Body of pancreas (tissue), 4 donors: ENCODE results near the gene FADS3. TPM values are rescaled to one million over a fixed set of nuclear protein-coding genes. Genes with fewer than 3 reads are reported as not detected.
A peak's percentile ranks its signal among the peaks of the same experiment; 100 is the strongest.

Experiments
- ATAC-seq: fragments of 150-250 bp; one replicate; pipeline ENCODE4 v1.9.1; 2016
- DNase-seq, 4 donors: peaks; one replicate each; pipeline ENCODE4 v3.0.0-alpha.2; 2019
- H3K27ac ChIP-seq, 4 donors: fragments of 200-600 bp; sonication (generic); 1 replicate in 3 of 4; 2 replicates in 1 of 4; pipeline versions ENCODE4 v1.5.1 to v1.6.1; 2016 to 2019; ENCODE audit warnings: mild to moderate bottlenecking in 1 of 4, mixed read lengths in 1 of 4, moderate library complexity in 1 of 4
- H3K27me3 ChIP-seq, 2 donors: fragments of 200-600 bp; sonication (generic); one replicate each; pipeline ENCODE4 v1.6.0; 2016; ENCODE audit warnings: mild to moderate bottlenecking in 1 of 2
- H3K36me3 ChIP-seq, 2 donors: fragments of 200-600 bp; sonication (generic); replicated peaks in 1 of 2; 2 replicates each; pipeline ENCODE4 v1.5.1; 2016; ENCODE audit warnings: low read depth in 2 of 2; ENCODE audit not compliant: insufficient read depth in 1 of 2
- H3K4me1 ChIP-seq: fragments of 200-600 bp; sonication (generic); one replicate; pipeline ENCODE4 v1.6.0; 2016
- H3K4me3 ChIP-seq, 2 donors: fragments of 200-600 bp; sonication (generic); 1 replicate in 1 of 2; 2 replicates in 1 of 2; pipeline ENCODE4 v1.5.1; 2016 to 2019
- H3K9me3 ChIP-seq, 3 donors: fragments of 200-600 bp; sonication (generic); 1 replicate in 2 of 3; 2 replicates in 1 of 3; pipeline ENCODE4 v1.5.1; 2016
- POLR2A ChIP-seq, 3 donors: fragments of 450-650 bp; IDR thresholded peaks; one replicate each; pipeline ENCODE4 v1.6.1; 2016; ENCODE audit warnings: antibody characterized with exemption in 3 of 3, mild to moderate bottlenecking in 2 of 3
- WGBS, 2 donors: methylation state at CpG; one replicate each; pipeline ENCODE4 v1.1.5; 2017; 5-methylcytosine and 5-hydroxymethylcytosine counted together
- intact Hi-C: fragments of 100-400 bp; cut with DNase I; formaldehyde crosslinking; loops from one replicate; pipeline ENCODE4 v1.15.1; 2023
- total RNA-seq, 2 donors: library from RNA; depleted of rRNA; stranded (reverse); fragments of >200 nt; gene quantifications; one replicate each; pipeline ENCODE4 v1.1.0, GENCODE V29; 2016
- TF ChIP-seq, protein P1 (sequence below), 7 experiments: fragments of 450-650 bp in 4 of 7; fragments of 200-600 bp in 3 of 7; sonication (generic) in 3 of 7; IDR thresholded peaks; one replicate each; pipeline ENCODE4 v1.5.1; 2016 to 2019; ENCODE audit warnings: antibody characterized with exemption in 7 of 7

Gene FADS3
- total RNA-seq, 2 donors from 2014 or later = 30.9 to 33.0 TPM

DNA sequence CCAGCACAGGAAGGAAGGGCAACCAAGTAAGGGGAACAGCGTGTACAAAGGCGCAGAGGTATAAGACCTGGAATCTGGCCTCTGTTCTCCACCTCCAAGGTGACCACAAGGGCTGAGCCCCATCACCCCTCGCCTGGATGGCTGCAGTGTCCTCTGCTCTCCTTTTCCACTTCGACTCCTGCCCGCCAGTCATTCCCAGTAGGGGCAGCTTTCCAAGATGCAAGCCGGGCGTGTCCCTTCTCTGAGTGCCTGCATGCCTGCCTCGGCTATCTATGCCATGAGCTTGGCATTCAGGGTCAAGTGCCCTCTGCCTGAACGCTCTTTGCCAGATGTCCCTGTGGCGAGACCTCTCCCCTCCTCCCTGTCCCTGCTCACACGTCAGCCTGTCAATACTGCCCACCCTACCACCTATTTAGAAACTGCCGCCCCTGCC, 17.0 kb downstream of the FADS3 start:
- Histone ChIP-seq H3K36me3 (no peaks in the 10 kb centered on the region), H3K27ac (no peak overlapping the region), H3K4me1 (no peaks in the 10 kb centered on the region), H3K4me3 (no peak overlapping the region), H3K9me3 (no peaks in the 10 kb centered on the region), H3K27me3 (no peaks in the 10 kb centered on the region)
- TF ChIP-seq, protein P1, sequence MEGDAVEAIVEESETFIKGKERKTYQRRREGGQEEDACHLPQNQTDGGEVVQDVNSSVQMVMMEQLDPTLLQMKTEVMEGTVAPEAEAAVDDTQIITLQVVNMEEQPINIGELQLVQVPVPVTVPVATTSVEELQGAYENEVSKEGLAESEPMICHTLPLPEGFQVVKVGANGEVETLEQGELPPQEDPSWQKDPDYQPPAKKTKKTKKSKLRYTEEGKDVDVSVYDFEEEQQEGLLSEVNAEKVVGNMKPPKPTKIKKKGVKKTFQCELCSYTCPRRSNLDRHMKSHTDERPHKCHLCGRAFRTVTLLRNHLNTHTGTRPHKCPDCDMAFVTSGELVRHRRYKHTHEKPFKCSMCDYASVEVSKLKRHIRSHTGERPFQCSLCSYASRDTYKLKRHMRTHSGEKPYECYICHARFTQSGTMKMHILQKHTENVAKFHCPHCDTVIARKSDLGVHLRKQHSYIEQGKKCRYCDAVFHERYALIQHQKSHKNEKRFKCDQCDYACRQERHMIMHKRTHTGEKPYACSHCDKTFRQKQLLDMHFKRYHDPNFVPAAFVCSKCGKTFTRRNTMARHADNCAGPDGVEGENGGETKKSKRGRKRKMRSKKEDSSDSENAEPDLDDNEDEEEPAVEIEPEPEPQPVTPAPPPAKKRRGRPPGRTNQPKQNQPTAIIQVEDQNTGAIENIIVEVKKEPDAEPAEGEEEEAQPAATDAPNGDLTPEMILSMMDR (IDR thresholded peaks at IDR 0.05) = no peak
- no peak for TF ChIP-seq POLR2A (IDR thresholded peaks at IDR 0.05)
- DNase-seq (no peak), ATAC-seq (no peak)
- intact Hi-C loops = no loop called here
- 85 to 87% methylated on average over 11 to 12 of the region's 12 CpGs for WGBS, 2 donors

DNA sequence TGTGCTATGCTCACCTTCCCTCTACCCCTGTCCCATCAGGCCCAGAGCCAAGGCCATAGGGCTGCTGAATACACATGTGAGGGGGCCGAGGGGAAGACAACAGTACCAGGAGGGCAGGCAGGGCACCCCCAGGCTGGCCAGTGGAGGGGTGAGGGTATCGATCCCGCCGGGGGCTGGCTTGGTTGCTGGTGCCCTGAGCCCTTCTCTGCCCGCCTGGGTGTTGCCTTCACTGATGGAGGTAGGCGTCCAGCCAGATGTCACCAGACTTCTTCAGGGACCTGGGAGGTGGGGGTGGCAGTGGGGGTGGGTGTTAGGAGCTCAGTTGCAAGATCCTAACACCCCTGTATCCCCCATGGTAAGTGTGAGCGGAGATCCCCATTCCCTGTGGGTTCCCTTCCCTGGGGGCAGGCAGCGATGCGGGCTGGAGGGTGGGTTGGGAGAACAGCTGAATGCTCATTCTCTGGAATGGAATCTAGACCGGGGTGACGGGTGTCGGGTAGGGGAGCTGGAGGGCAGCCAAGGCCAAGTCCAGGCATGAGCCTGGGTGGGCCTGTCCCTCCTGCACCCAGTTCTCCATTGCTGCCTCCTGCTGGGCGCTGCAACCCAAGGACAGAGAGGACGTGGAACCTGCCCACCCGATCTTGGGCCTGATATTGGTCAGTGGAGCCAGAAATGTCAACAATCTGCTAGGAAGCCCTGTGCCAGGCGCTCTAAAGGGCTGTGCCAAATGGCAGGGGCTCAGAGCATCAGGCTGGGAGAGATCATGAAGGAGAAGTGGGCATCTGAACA, 17.6 kb downstream of the FADS3 start:
- H3K36me3 ChIP-seq = no peaks in the 10 kb centered on the region
- H3K9me3 ChIP-seq = no peaks in the 10 kb centered on the region
- ATAC-seq (no peak), DNase-seq (no peak)
- H3K27ac ChIP-seq = no peak overlapping the region
- H3K27me3 ChIP-seq = no peaks in the 10 kb centered on the region
- H3K4me3 ChIP-seq = no peak overlapping the region
- 68 to 85% methylated on average over 10 to 15 of the region's 16 CpGs for WGBS, 2 donors
- TF ChIP-seq POLR2A (IDR thresholded peaks at IDR 0.05) = no peak
- TF ChIP-seq, protein P1 (IDR thresholded peaks at IDR 0.05) = no peak
- intact Hi-C loops = no loop called here
- H3K4me1 ChIP-seq = no peaks in the 10 kb centered on the region

DNA sequence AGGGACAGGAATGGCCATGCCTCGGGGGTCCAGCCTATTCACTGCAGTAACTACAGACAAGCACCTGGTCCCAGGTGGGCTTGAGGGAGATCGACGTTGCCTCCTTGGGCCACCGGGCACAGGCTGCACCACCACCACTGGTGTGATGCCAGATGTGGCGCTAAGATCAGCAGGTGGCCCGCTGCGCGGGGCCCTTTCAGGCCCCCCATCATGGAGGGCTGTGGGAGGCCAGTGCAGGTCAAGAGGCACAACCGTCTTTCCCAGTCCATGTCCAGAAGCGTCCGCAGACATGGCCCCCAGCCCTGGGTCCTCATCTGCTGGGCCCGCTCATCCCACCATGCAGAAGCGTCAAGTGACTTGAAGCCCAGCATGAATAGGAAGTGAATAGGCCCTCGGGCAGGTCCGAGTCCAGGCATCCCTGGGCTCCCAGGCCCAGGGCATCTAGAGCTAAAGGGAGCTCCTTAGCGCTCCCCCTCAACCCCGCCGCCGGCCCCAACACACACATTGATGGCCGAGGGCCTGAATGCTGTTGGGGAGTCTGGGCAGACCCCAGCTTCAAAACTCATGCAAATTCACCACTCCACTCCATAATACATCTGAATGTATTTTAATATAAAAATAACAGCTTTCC, 18.3 kb downstream of the FADS3 start:
- DNase-seq = no peak
- 85 to 89% methylated on average over 4 to 19 of the region's 20 CpGs for WGBS, 2 donors
- Histone ChIP-seq H3K27ac (no peak overlapping the region), H3K9me3 (no peaks in the 10 kb centered on the region), H3K4me3 (no peak overlapping the region), H3K36me3 (no peaks in the 10 kb centered on the region), H3K27me3 (no peaks in the 10 kb centered on the region), H3K4me1 (no peaks in the 10 kb centered on the region)
- TF ChIP-seq, protein P1 (IDR thresholded peaks at IDR 0.05) = no peak
- no peak for TF ChIP-seq POLR2A (IDR thresholded peaks at IDR 0.05)
- intact Hi-C loops = no loop called here
- no peak for ATAC-seq

DNA sequence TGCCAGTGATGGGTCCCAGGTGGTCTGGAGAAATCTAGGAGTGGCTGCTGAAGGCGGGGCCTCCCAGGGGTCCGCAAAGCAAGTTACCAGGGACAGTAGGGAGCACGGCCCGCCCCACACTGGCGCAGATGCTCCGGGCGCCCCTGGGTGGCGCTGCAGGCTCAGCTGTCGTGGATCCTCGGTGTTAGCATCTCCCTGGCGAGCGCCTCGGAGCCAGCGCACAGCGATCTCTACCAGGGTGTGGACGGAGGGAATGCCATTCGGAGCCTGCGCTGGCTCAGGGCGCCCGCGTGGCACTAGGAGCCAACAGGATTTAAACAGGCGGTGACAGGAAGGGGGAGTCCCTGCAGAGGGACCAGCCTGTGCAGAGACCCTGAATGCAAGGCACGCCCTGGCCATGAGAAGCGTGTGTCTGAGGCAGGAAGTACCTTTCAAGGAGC, 20.2 kb downstream of the FADS3 start:
- TF ChIP-seq, protein P1 (IDR thresholded peaks at IDR 0.05) = peak; percentile 48 to 76 (median 69)
- TF ChIP-seq POLR2A (IDR thresholded peaks at IDR 0.05) = no peak
- Histone ChIP-seq H3K36me3 (no peaks in the 10 kb centered on the region), H3K27ac (no peak overlapping the region), H3K27me3 (no peaks in the 10 kb centered on the region), H3K4me1 (no peaks in the 10 kb centered on the region), H3K9me3 (no peaks in the 10 kb centered on the region), H3K4me3 (no peak overlapping the region)
- peak; percentile 85 for ATAC-seq
- intact Hi-C loops = no loop called here
- WGBS, 2 donors = 6 to 27% methylated on average over 5 to 24 of the region's 24 CpGs
- DNase-seq = peak; percentile 58 to 72 (median 68)
